Nephron (organoid): Measurements from ENCODE around the gene CYP4F22.

Experiments
- H3K27ac Mint-ChIP-seq, 3 experiments: 2 replicates each; pipeline ENCODE4 v1.8.0; 2020; ENCODE audit warnings: mixed read lengths in 3 of 3, mild to moderate bottlenecking in 2 of 3, moderate library complexity in 1 of 3
- H3K27me3 Mint-ChIP-seq: 2 replicates; pipeline ENCODE4 v1.8.0; 2021; ENCODE audit warnings: low read depth, mild to moderate bottlenecking, moderate library complexity, mixed read lengths
- H3K36me3 Mint-ChIP-seq: 2 replicates; pipeline ENCODE4 v1.8.0; 2020; ENCODE audit warnings: low read depth, mixed read lengths
- H3K4me1 Mint-ChIP-seq: 2 replicates; pipeline ENCODE4 v1.8.0; 2020; ENCODE audit warnings: mixed read lengths
- H3K4me3 Mint-ChIP-seq, 3 experiments: 2 replicates each; pipeline ENCODE4 v1.8.0; 2020; ENCODE audit warnings: mild to moderate bottlenecking in 3 of 3, mixed read lengths in 3 of 3, moderate library complexity in 2 of 3
- H3K9me3 Mint-ChIP-seq: 2 replicates; pipeline ENCODE4 v1.8.0; 2020; ENCODE audit warnings: mixed read lengths
- TF ChIP-seq, protein P1 (sequence below), 3 experiments: fragments of 200-600 bp; sonication (generic); IDR thresholded peaks; one replicate each; pipeline ENCODE4 v1.5.0; 2021; ENCODE audit warnings: antibody characterized with exemption in 3 of 3; ENCODE audit not compliant: unreplicated experiment in 3 of 3

CYP4F22 gene

DNA sequence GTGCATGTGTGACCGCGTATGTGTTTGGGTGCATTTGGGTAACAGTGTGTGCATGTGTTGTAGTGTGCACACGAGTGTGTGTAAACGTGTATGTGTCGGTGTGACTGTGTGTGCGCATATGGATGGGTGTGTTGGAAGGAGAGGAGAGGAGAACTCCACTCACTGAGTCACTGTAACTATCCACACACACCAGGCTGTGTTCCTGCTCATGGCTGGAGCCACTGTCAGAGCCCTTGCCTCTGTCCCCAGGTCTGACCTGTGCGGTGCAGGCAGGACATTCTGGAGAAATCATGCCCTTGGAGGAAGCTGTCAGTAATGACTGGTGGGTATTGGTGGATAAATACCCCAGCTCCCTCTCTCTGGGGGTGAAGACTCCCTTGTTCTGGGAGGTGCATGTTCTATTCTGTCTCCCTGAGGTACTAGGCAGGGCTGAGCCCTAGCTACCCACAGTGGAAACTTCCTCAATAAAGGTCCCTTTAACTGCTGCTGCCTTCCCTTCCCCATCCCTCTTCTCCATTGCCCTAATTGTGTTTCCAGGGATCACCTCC lies 48.4 kb downstream of the CYP4F22 start:
- H3K27me3 Mint-ChIP-seq = peaks cover 34% of the 10 kb centered on the region
- H3K4me3 Mint-ChIP-seq = peak overlapping the region in 1 of 3 experiments; percentile 26
- TF ChIP-seq, protein P1, sequence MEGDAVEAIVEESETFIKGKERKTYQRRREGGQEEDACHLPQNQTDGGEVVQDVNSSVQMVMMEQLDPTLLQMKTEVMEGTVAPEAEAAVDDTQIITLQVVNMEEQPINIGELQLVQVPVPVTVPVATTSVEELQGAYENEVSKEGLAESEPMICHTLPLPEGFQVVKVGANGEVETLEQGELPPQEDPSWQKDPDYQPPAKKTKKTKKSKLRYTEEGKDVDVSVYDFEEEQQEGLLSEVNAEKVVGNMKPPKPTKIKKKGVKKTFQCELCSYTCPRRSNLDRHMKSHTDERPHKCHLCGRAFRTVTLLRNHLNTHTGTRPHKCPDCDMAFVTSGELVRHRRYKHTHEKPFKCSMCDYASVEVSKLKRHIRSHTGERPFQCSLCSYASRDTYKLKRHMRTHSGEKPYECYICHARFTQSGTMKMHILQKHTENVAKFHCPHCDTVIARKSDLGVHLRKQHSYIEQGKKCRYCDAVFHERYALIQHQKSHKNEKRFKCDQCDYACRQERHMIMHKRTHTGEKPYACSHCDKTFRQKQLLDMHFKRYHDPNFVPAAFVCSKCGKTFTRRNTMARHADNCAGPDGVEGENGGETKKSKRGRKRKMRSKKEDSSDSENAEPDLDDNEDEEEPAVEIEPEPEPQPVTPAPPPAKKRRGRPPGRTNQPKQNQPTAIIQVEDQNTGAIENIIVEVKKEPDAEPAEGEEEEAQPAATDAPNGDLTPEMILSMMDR (IDR thresholded peaks at IDR 0.05; ENCODE audit: unreplicated experiment in 3 of 3) = no peak
- H3K27ac Mint-ChIP-seq = no peak overlapping the region
- H3K9me3 Mint-ChIP-seq = no peaks in the 10 kb centered on the region
- H3K4me1 Mint-ChIP-seq = peaks cover 5% of the 10 kb centered on the region
- H3K36me3 Mint-ChIP-seq = no peaks in the 10 kb centered on the region

DNA sequence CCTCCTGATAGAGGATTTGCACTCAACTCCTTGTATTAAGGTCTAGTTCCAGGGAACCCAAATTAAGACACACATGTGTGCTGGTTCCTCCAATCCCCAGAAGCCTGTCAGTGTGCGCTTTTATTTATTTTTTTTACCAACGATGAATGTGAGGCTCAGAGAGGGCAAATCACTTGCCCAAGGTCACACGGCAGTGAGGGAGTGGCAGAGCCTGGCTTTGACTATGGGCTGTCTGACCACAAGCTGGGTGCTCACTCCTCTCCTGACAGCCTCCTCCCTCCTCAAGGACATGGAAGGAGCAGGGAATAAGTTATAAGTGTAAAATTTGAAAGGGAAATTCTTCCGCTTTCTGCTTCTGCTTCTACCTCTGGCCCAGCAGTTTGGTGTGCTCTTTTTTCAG lies 48.9 kb downstream of the CYP4F22 start:
- no peaks in the 10 kb centered on the region for H3K36me3 Mint-ChIP-seq
- TF ChIP-seq, protein P1 (IDR thresholded peaks at IDR 0.05; ENCODE audit: unreplicated experiment in 3 of 3) = no peak
- peaks cover 5% of the 10 kb centered on the region for H3K4me1 Mint-ChIP-seq
- H3K27me3 Mint-ChIP-seq = peaks cover 34% of the 10 kb centered on the region
- no peak overlapping the region for H3K27ac Mint-ChIP-seq
- H3K9me3 Mint-ChIP-seq = no peaks in the 10 kb centered on the region
- H3K4me3 Mint-ChIP-seq = no peak overlapping the region

DNA sequence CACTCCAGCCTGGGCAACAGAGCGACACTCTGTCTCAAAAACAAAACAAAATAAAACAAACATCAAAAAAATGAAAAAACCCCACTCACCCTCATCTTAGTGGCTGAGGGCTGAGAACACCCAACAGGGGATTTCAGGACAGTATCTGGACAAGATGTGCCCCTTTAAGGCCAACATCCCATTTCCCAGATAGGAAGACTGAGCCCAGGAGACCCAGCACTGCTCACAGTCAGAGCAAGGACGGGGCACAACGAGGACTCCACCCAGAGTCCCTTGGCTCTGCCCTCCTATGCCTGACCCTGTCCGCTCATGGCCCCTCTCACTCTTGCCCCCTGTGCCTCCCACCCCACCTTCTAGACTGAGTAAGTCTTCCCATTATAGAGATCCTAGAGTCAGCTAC lies 53.8 kb downstream of the CYP4F22 start:
- no peak overlapping the region for H3K27ac Mint-ChIP-seq
- H3K36me3 Mint-ChIP-seq = no peaks in the 10 kb centered on the region
- H3K4me3 Mint-ChIP-seq = no peak overlapping the region
- H3K27me3 Mint-ChIP-seq = peaks cover 14% of the 10 kb centered on the region
- TF ChIP-seq, protein P1 (IDR thresholded peaks at IDR 0.05; ENCODE audit: unreplicated experiment in 3 of 3) = no peak
- peaks cover 10% of the 10 kb centered on the region for H3K9me3 Mint-ChIP-seq
- no peaks in the 10 kb centered on the region for H3K4me1 Mint-ChIP-seq

DNA sequence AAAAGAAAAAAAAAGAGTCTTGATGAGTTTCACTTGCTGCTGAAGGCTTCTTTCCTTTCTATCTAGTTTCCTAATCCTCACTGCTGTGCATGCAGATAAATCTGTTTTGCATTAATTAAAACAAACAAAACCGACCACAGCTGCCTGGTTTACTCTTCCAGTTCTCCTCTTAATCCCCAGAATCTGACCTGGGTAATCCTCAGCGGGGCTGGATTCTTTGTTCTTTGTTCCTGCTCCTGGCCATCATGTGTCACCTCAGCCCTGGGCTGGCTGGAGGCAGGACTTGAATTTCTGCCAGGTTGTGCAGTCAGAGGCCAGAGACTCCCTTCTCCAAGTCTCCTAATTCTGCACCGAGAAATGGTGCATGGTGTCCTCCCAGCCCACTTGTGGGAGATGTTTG lies 54.5 kb downstream of the CYP4F22 start:
- Mint-ChIP-seq H3K4me3 (no peak overlapping the region), H3K27ac (no peak overlapping the region), H3K27me3 (peaks cover 13% of the 10 kb centered on the region), H3K36me3 (no peaks in the 10 kb centered on the region), H3K9me3 (peaks cover 10% of the 10 kb centered on the region), H3K4me1 (no peaks in the 10 kb centered on the region)
- TF ChIP-seq, protein P1 (IDR thresholded peaks at IDR 0.05; ENCODE audit: unreplicated experiment in 3 of 3) = no peak

DNA sequence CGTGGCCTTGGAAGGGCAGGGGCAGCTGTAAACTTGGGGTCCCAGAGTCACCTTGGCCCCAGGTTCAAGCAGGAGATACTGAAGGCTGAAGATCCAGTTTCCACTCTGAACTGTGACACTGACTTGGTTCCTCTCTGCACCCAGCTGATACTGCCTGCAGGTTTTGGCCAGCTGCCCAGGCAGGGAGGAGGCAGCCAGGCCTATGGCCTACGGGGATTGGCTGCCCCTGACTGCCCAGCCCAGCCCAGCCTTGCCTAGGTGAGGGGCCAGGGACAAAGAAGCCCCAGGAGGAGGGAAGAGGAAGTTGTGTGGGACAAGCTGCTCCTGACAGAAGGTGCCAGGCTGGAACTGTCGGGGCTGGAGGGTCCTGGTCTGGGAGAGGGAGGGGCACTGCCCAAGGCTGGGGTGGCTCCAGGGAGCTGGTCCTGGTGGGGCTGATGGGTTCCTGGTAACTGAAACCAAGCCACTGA lies 55.0 kb downstream of the CYP4F22 start:
- Mint-ChIP-seq H3K4me1 (no peaks in the 10 kb centered on the region), H3K36me3 (no peaks in the 10 kb centered on the region), H3K9me3 (peaks cover 10% of the 10 kb centered on the region), H3K27ac (no peak overlapping the region), H3K4me3 (no peak overlapping the region), H3K27me3 (peaks cover 16% of the 10 kb centered on the region)
- TF ChIP-seq, protein P1 (IDR thresholded peaks at IDR 0.05; ENCODE audit: unreplicated experiment in 3 of 3) = no peak

DNA sequence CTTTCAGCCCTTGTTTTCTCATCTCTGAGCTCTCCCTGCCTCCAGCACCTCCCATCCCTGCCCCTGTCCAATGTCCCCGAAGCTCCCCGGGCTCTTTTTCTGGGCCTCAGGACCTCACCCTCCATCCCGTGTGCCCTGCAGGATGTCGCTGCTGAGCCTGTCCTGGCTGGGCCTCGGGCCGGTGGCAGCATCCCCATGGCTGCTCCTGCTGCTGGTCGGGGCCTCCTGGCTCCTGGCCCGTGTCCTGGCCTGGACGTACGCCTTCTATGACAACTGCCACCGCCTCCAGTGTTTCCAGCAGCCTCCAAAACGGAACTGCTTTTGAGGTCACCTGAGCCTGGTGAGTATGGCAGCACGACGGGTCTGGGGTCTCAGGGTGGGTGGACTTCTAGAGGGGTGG lies 55.6 kb downstream of the CYP4F22 start:
- H3K27me3 Mint-ChIP-seq = peaks cover 18% of the 10 kb centered on the region
- H3K9me3 Mint-ChIP-seq = peaks cover 10% of the 10 kb centered on the region
- no peak overlapping the region for H3K4me3 Mint-ChIP-seq
- no peak overlapping the region for H3K27ac Mint-ChIP-seq
- H3K4me1 Mint-ChIP-seq = no peaks in the 10 kb centered on the region
- H3K36me3 Mint-ChIP-seq = no peaks in the 10 kb centered on the region
- TF ChIP-seq, protein P1 (IDR thresholded peaks at IDR 0.05; ENCODE audit: unreplicated experiment in 3 of 3) = no peak
